IMR-90 (cell line): ENCODE data around the gene GP1BA. TPM values are rescaled to one million over a fixed set of nuclear protein-coding genes. Genes with fewer than 3 reads are reported as not detected.

ENCODE experiments used
- ATAC-seq: fragments of 200-7000 bp; cut with Tn5 transposase; 2 replicates; pipeline ENCODE4 v1.9.1; 2020; ENCODE audit warnings: low read depth, mild to moderate bottlenecking, moderate library complexity
- BruUV-seq: library from RNA; stranded (reverse); fragments of 400-500 nt; replicated peaks from 2 replicates; lab custom pipeline; 2021; lab: Mats Ljungman, UMichigan
- CTCF ChIA-PET: fragments of 300-600 bp; formaldehyde crosslinking; extraction: SDS; loops from one replicate; lab custom pipeline; 2021; ENCODE audit warnings: antibody characterized with exemption; lab: Yijun Ruan, JAX
- POLR2A ChIA-PET: fragments of 300-600 bp; sonication (Branson Sonifier 250); formaldehyde crosslinking; loops from one replicate; lab custom pipeline; 2022; ENCODE audit warnings: antibody characterized with exemption; ENCODE audit not compliant: unreplicated experiment; lab: Charles Lee
- DNase-seq: peaks from one replicate; pipeline ENCODE4 v3.0.0; 2013
- H2AFZ ChIP-seq: replicated peaks from 2 replicates; pipeline ENCODE3; 2013; ENCODE audit warnings: low read length, mild to moderate bottlenecking; ENCODE audit not compliant: poor library complexity
- H2AK5ac ChIP-seq: 2 replicates; pipeline ENCODE4 v1.6.1; 2013; ENCODE audit warnings: low read depth, low read length, inconsistent platforms
- H2AK9ac ChIP-seq: replicated peaks from 2 replicates; pipeline ENCODE3; 2013; ENCODE audit warnings: mild to moderate bottlenecking, low read depth, low read length, moderate library complexity; ENCODE audit not compliant: poor library complexity
- H2BK120ac ChIP-seq: 2 replicates; pipeline ENCODE4 v1.6.1; 2013; ENCODE audit warnings: low read depth, low read length, inconsistent platforms
- H2BK15ac ChIP-seq: 3 replicates; pipeline ENCODE4 v1.6.1; 2013; ENCODE audit warnings: low read depth, low read length, inconsistent platforms
- H2BK20ac ChIP-seq: 2 replicates; pipeline ENCODE4 v1.6.1; 2013; ENCODE audit warnings: low read depth, mild to moderate bottlenecking, inconsistent platforms, low read length, moderate library complexity
- H2BK5ac ChIP-seq: 2 replicates; pipeline ENCODE4 v1.6.1; 2013; ENCODE audit warnings: mild to moderate bottlenecking, low read depth, low read length, inconsistent platforms; ENCODE audit not compliant: poor library complexity, severe bottlenecking
- H3K14ac ChIP-seq: replicated peaks from 2 replicates; pipeline ENCODE4 v1.6.1; 2013; ENCODE audit warnings: low read depth, low read length, inconsistent platforms
- H3K18ac ChIP-seq: 2 replicates; pipeline ENCODE4 v1.6.1; 2013; ENCODE audit warnings: low read depth, low read length, control low read depth
- H3K23ac ChIP-seq: 2 replicates; pipeline ENCODE4 v1.6.1; 2013; ENCODE audit warnings: low read depth, low read length, inconsistent platforms
- H3K27ac ChIP-seq: 2 replicates; pipeline ENCODE4 v1.5.1; 2013; ENCODE audit warnings: mild to moderate bottlenecking, control low read depth, low read length; ENCODE audit not compliant: insufficient read depth
- H3K27me3 ChIP-seq: 2 replicates; pipeline ENCODE4 v1.6.1; 2013; ENCODE audit warnings: low read length; ENCODE audit not compliant: control insufficient read depth, insufficient read depth
- H3K36me3 ChIP-seq: 2 replicates; pipeline ENCODE4 v1.6.1; 2013; ENCODE audit warnings: low read length, mixed read lengths; ENCODE audit not compliant: control insufficient read depth, insufficient read depth
- H3K4ac ChIP-seq: 2 replicates; pipeline ENCODE4 v1.6.1; 2013; ENCODE audit warnings: low read depth, low read length, inconsistent platforms
- H3K4me1 ChIP-seq: 2 replicates; pipeline ENCODE4 v1.6.1; 2013; ENCODE audit warnings: low read length, mixed read lengths; ENCODE audit not compliant: control insufficient read depth, insufficient read depth
- H3K4me2 ChIP-seq: 2 replicates; pipeline ENCODE4 v1.6.1; 2013; ENCODE audit warnings: low read depth, mild to moderate bottlenecking, control low read depth, low read length, moderate library complexity
- H3K4me3 ChIP-seq: 2 replicates; pipeline ENCODE4 v1.5.1; 2013; ENCODE audit warnings: low read depth, mild to moderate bottlenecking, control low read depth, low read length, moderate library complexity; ENCODE audit not compliant: insufficient read depth
- H3K56ac ChIP-seq: 2 replicates; pipeline ENCODE4 v1.6.1; 2013; ENCODE audit warnings: low read length, inconsistent platforms; ENCODE audit not compliant: insufficient read depth; ENCODE audit errors: extremely low read depth
- H3K79me1 ChIP-seq, 2 experiments: 2 replicates each; pipeline ENCODE4 v1.6.1; 2013; ENCODE audit warnings: low read length in 2 of 2, inconsistent platforms in 1 of 2, low read depth in 1 of 2
- H3K9ac ChIP-seq: 2 replicates; pipeline ENCODE4 v1.6.1; 2013; ENCODE audit warnings: low read depth, low read length, control low read depth
- H3K9me1 ChIP-seq: 2 replicates; pipeline ENCODE4 v1.6.1; 2013; ENCODE audit warnings: low read length, inconsistent platforms; ENCODE audit not compliant: insufficient read depth
- H3K9me3 ChIP-seq: 2 replicates; pipeline ENCODE4 v1.6.1; 2013; ENCODE audit warnings: low read length; ENCODE audit not compliant: control insufficient read depth, insufficient read depth
- H4K20me1 ChIP-seq: 2 replicates; pipeline ENCODE4 v1.6.1; 2013; ENCODE audit warnings: low read length, inconsistent platforms; ENCODE audit not compliant: insufficient read depth
- H4K5ac ChIP-seq: 2 replicates; pipeline ENCODE4 v1.6.1; 2013; ENCODE audit warnings: mild to moderate bottlenecking, low read depth, low read length, control low read depth
- H4K8ac ChIP-seq, 2 experiments: 2 replicates each; pipeline ENCODE4 v1.6.1; 2013; ENCODE audit warnings: low read depth in 2 of 2, low read length in 2 of 2, control low read depth in 1 of 2, inconsistent platforms in 1 of 2
- H4K91ac ChIP-seq: 2 replicates; pipeline ENCODE4 v1.6.1; 2013; ENCODE audit warnings: low read depth, low read length, inconsistent platforms; ENCODE audit not compliant: insufficient read depth
- CEBPB ChIP-seq: IDR thresholded peaks from 2 replicates; pipeline ENCODE4 v1.6.1; 2012; ENCODE audit warnings: low read depth, low read length, improper control_type of control experiment
- MAZ ChIP-seq: IDR thresholded peaks from 2 replicates; pipeline ENCODE4 v1.6.1; 2012; ENCODE audit warnings: low read depth, mild to moderate bottlenecking, low read length, improper control_type of control experiment, moderate library complexity, borderline replicate concordance
- POLR2A ChIP-seq: IDR thresholded peaks from 2 replicates; pipeline ENCODE4 v1.6.1; 2012; ENCODE audit warnings: mild to moderate bottlenecking, low read depth, low read length
- RAD21 ChIP-seq: IDR thresholded peaks from 2 replicates; pipeline ENCODE4 v1.6.1; 2012; ENCODE audit warnings: low read length, improper control_type of control experiment
- WGBS, 2 experiments: methylation state at CpG; one replicate each; pipeline versions ENCODE4 v1.1.5 to v1.1.7; 2013; ENCODE audit warnings: missing lambda C conversion rate in 2 of 2; ENCODE audit not compliant: insufficient read length in 1 of 2; ENCODE audit errors: extremely low coverage in 2 of 2; 5-methylcytosine and 5-hydroxymethylcytosine counted together
- dilution Hi-C: fragments of 300-500 bp; cut with HindIII; formaldehyde crosslinking; loops from one replicate; pipeline ENCODE4 v1.14.3; 2018; ENCODE audit warnings: low sequenced_read_pairs; ENCODE audit not compliant: unreplicated experiment
- in situ Hi-C: fragments of 300-500 bp; cut with MboI; formaldehyde crosslinking; loops from 3 replicates; pipeline ENCODE4 v1.14.3; 2019; ENCODE audit warnings: low sequenced_read_pairs, inconsistent platforms, mixed read lengths
- intact Hi-C: fragments of 100-400 bp; cut with micrococcal nuclease; formaldehyde crosslinking; loops from 2 replicates; pipeline ENCODE4 v1.10.0; 2022
- polyA plus RNA-seq, 3 experiments: library from polyadenylated mRNA; depleted of rRNA; stranded (reverse); fragments of >200 nt; gene quantifications; 2 replicates each; pipeline ENCODE4 v1.2.3, GENCODE V29; 2012; ENCODE audit warnings: low replicate concordance in 1 of 3
- total RNA-seq: library from RNA; depleted of rRNA; stranded (reverse); fragments of >200 nt; gene quantifications from 2 replicates; pipeline ENCODE4 v1.2.3, GENCODE V29; 2012
- TF ChIP-seq, protein P1 (sequence below): fragments of 150-350 bp; IDR thresholded peaks from 2 replicates; pipeline ENCODE4 v1.6.1; 2016; ENCODE audit warnings: low read depth, mild to moderate bottlenecking, low read length, moderate library complexity, borderline replicate concordance
- TF ChIP-seq, protein P2 (sequence below): conservative IDR thresholded peaks from 2 replicates; pipeline ENCODE4 v1.5.1; 2012; ENCODE audit warnings: mild to moderate bottlenecking, low read depth, low read length, improper control_type of control experiment

Gene GP1BA
- total and polyA plus RNA-seq, 2 of the 4 experiments (the other 2 are of a cell fraction): not detected

DNA sequence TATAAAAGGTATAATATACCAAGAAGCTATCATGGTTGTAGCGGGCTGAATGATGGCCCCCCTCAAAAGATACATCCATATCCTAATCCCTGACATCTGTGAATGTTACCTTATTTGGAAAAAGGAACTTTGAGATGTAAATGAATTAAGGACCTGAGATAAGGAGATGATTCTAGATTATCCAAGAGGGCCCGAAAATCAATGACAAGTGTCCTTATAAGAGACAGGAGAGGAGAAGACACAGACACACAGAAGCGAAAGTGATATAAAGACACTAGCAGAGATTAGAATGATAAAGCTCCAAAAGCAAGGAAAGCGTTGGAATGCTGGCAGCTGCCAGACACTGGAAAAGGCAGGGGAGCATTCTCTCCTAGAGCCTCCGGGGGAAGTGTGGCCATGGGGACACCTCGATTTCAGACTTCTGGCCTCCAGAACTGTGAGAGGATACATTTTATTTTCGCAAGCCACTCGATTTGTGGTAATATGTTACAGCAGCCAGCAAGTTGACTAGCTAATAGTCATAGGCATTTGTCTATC lies 12.5 kb upstream of the GP1BA start:
- CTCF ChIA-PET: interaction anchor here (0.9 to 1.9 kb wide), 2 partner anchors 10 to 106 kb away, joined by 3 to 15 read pairs; no protein-coding TSS in a partner anchor

More for the DNA sequence above, 12.5 kb upstream of the GP1BA start:
- no peak overlapping the region for H3K4ac ChIP-seq
- no peak overlapping the region for H4K91ac ChIP-seq
- no peak overlapping the region for H3K18ac ChIP-seq
- H4K5ac ChIP-seq: no peak overlapping the region
- no peak overlapping the region for H3K56ac ChIP-seq
- H3K9me1 ChIP-seq: no peaks in the 10 kb centered on the region
- H3K14ac ChIP-seq: no peak overlapping the region
- no peak overlapping the region for H4K8ac ChIP-seq
- intact Hi-C loops: no loop called here
- POLR2A ChIA-PET: interaction anchor here (1.0 kb wide), 1 partner anchor 11 kb away, joined by 3 read pairs; no protein-coding TSS in a partner anchor
- H2BK120ac ChIP-seq: no peak overlapping the region
- 86% methylated on average over 1 of the region's 8 CpGs; no CpG with 5 or more reads in 1 of the 2 experiments for WGBS, 2 experiments
- no peak overlapping the region for H2BK20ac ChIP-seq
- no peak overlapping the region for H2AK5ac ChIP-seq
- no peaks in the 10 kb centered on the region for H3K27me3 ChIP-seq
- no peak overlapping the region for H3K9ac ChIP-seq
- no peak overlapping the region for H2BK5ac ChIP-seq
- H3K23ac ChIP-seq: no peak overlapping the region
- no peaks in the 10 kb centered on the region for H4K20me1 ChIP-seq
- BruUV-seq: no TSS peak
- no peaks in the 10 kb centered on the region for H3K79me1 ChIP-seq
- 0 out of 2 replicates have a peak, but pooled peaks cover 2% of the 10 kb centered on the region for H3K4me1 ChIP-seq
- H3K27ac ChIP-seq: no peak overlapping the region
- no peaks in the 10 kb centered on the region for H3K36me3 ChIP-seq
- DNase-seq (no peak), ATAC-seq (peak; percentile 54)
- peak overlapping the region; percentile 63 for H2AFZ ChIP-seq
- TF ChIP-seq MAZ (no peak), CEBPB (no peak), POLR2A (no peak), RAD21 (no peak)
- TF ChIP-seq, protein P1, sequence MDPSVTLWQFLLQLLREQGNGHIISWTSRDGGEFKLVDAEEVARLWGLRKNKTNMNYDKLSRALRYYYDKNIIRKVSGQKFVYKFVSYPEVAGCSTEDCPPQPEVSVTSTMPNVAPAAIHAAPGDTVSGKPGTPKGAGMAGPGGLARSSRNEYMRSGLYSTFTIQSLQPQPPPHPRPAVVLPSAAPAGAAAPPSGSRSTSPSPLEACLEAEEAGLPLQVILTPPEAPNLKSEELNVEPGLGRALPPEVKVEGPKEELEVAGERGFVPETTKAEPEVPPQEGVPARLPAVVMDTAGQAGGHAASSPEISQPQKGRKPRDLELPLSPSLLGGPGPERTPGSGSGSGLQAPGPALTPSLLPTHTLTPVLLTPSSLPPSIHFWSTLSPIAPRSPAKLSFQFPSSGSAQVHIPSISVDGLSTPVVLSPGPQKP: no peak
- TF ChIP-seq, protein P2, sequence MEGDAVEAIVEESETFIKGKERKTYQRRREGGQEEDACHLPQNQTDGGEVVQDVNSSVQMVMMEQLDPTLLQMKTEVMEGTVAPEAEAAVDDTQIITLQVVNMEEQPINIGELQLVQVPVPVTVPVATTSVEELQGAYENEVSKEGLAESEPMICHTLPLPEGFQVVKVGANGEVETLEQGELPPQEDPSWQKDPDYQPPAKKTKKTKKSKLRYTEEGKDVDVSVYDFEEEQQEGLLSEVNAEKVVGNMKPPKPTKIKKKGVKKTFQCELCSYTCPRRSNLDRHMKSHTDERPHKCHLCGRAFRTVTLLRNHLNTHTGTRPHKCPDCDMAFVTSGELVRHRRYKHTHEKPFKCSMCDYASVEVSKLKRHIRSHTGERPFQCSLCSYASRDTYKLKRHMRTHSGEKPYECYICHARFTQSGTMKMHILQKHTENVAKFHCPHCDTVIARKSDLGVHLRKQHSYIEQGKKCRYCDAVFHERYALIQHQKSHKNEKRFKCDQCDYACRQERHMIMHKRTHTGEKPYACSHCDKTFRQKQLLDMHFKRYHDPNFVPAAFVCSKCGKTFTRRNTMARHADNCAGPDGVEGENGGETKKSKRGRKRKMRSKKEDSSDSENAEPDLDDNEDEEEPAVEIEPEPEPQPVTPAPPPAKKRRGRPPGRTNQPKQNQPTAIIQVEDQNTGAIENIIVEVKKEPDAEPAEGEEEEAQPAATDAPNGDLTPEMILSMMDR: no peak
- in situ Hi-C loops: loop anchor here (10.0 kb wide), 1 partner anchor 135 kb away; no protein-coding TSS in a partner anchor
- H2BK15ac ChIP-seq: no peak overlapping the region
- H3K4me2 ChIP-seq: no peak overlapping the region
- dilution Hi-C loops: no loop called here
- no peak overlapping the region for H2AK9ac ChIP-seq
- H3K9me3 ChIP-seq: no peaks in the 10 kb centered on the region
- no peak overlapping the region for H3K4me3 ChIP-seq
